Esophagus squamous epithelium (tissue), 4 donors: ENCODE data around the gene GSTO2.
A peak's percentile ranks its signal among the peaks of the same experiment; 100 is the strongest.

Source experiments
- CTCF ChIP-seq, 6 experiments: fragments of 450-650 bp in 4 of 6; fragments of 200-600 bp in 2 of 6; sonication (generic) in 2 of 6; IDR thresholded peaks; one replicate each; pipeline ENCODE4 v1.5.1; 2016 to 2019; ENCODE audit warnings: antibody characterized with exemption in 6 of 6, mild to moderate bottlenecking in 4 of 6, moderate library complexity in 4 of 6
- POLR2A ChIP-seq, 4 donors: fragments of 450-650 bp; IDR thresholded peaks; one replicate each; pipeline ENCODE4 v1.6.1; 2017; ENCODE audit warnings: antibody characterized with exemption in 4 of 4, mild to moderate bottlenecking in 4 of 4, moderate library complexity in 3 of 4

- TF ChIP-seq POLR2A (IDR thresholded peaks at IDR 0.05): peak in 2 of 4 donors; percentile 28 to 56
- no peak for TF ChIP-seq CTCF (IDR thresholded peaks at IDR 0.05)
Measured at GRCh38 chr10:104328896-104329710, 60.1 kb downstream of the GSTO2 start.
